Trophoblast cell (in vitro differentiated cells and primary cell): ENCODE measurements around the gene AXIN2.

Experiments
- DNase-seq, 2 donors: peaks; one replicate each; pipeline ENCODE4 v3.0.0-alpha.2; 2016
- H2AFZ ChIP-seq: 2 replicates; pipeline ENCODE4 v1.6.1; 2013; ENCODE audit warnings: low read length, moderate library complexity, mild to moderate bottlenecking; ENCODE audit not compliant: insufficient read depth, poor library complexity
- H2AK5ac ChIP-seq: 2 replicates; pipeline ENCODE4 v1.6.1; 2013; ENCODE audit warnings: mild to moderate bottlenecking, low read length
- H2BK120ac ChIP-seq: 2 replicates; pipeline ENCODE4 v1.6.1; 2013; ENCODE audit warnings: low read length, mild to moderate bottlenecking, moderate library complexity; ENCODE audit not compliant: insufficient read depth, poor library complexity
- H2BK12ac ChIP-seq: 2 replicates; pipeline ENCODE4 v1.6.1; 2013; ENCODE audit warnings: mild to moderate bottlenecking, low read length, moderate library complexity
- H2BK5ac ChIP-seq: 2 replicates; pipeline ENCODE4 v1.6.1; 2013; ENCODE audit warnings: low read length, low read depth, moderate library complexity, mild to moderate bottlenecking; ENCODE audit not compliant: poor library complexity
- H3K14ac ChIP-seq: 2 replicates; pipeline ENCODE4 v1.6.1; 2013; ENCODE audit warnings: mild to moderate bottlenecking, low read length
- H3K18ac ChIP-seq: 2 replicates; pipeline ENCODE4 v1.6.1; 2013; ENCODE audit warnings: mild to moderate bottlenecking, low read length
- H3K23ac ChIP-seq: 2 replicates; pipeline ENCODE4 v1.6.1; 2013; ENCODE audit warnings: low read length
- H3K27ac ChIP-seq: 2 replicates; pipeline ENCODE4 v1.5.1; 2013; ENCODE audit warnings: low read depth, mild to moderate bottlenecking, inconsistent platforms, low read length, moderate library complexity
- H3K27me3 ChIP-seq: 2 replicates; pipeline ENCODE4 v1.6.1; 2013; ENCODE audit warnings: inconsistent platforms, mild to moderate bottlenecking, low read length, moderate library complexity; ENCODE audit not compliant: insufficient read depth
- H3K36me3 ChIP-seq, 2 experiments: 1 replicate in 1 of 2; 2 replicates in 1 of 2; pipeline ENCODE4 v1.6.1; 2013; ENCODE audit warnings: low read length in 2 of 2, mild to moderate bottlenecking in 2 of 2, moderate library complexity in 1 of 2; ENCODE audit not compliant: insufficient read depth in 2 of 2, control insufficient read depth in 1 of 2
- H3K4ac ChIP-seq: 2 replicates; pipeline ENCODE4 v1.6.1; 2013; ENCODE audit warnings: low read depth, mild to moderate bottlenecking, low read length, moderate library complexity
- H3K4me1 ChIP-seq, 2 experiments: 1 replicate in 1 of 2; 2 replicates in 1 of 2; pipeline ENCODE4 v1.6.1; 2013; ENCODE audit warnings: low read length in 2 of 2, mild to moderate bottlenecking in 2 of 2, moderate library complexity in 1 of 2; ENCODE audit not compliant: insufficient read depth in 2 of 2, control insufficient read depth in 1 of 2
- H3K4me2 ChIP-seq: 2 replicates; pipeline ENCODE4 v1.6.1; 2013; ENCODE audit warnings: inconsistent platforms, mild to moderate bottlenecking, low read length, moderate library complexity
- H3K4me3 ChIP-seq: 2 replicates; pipeline ENCODE4 v1.5.1; 2013; ENCODE audit warnings: mild to moderate bottlenecking, low read depth, low read length, inconsistent platforms
- H3K79me1 ChIP-seq: one replicate; pipeline ENCODE4 v1.6.1; 2013; ENCODE audit warnings: low read length
- H3K79me2 ChIP-seq: 2 replicates; pipeline ENCODE4 v1.6.1; 2013; ENCODE audit warnings: low read length, mild to moderate bottlenecking; ENCODE audit not compliant: control insufficient read depth, insufficient read depth, poor library complexity
- H3K9ac ChIP-seq: 2 replicates; pipeline ENCODE4 v1.6.1; 2013; ENCODE audit warnings: mild to moderate bottlenecking, low read length
- H3K9me3 ChIP-seq: 2 replicates; pipeline ENCODE4 v1.6.1; 2013; ENCODE audit warnings: low read depth, mild to moderate bottlenecking, control low read depth, inconsistent platforms, low read length; ENCODE audit not compliant: insufficient read depth
- H4K12ac ChIP-seq: 2 replicates; pipeline ENCODE4 v1.6.1; 2013; ENCODE audit warnings: low read depth, mild to moderate bottlenecking, low read length, moderate library complexity
- H4K8ac ChIP-seq: 2 replicates; pipeline ENCODE4 v1.6.1; 2013; ENCODE audit warnings: low read depth, mild to moderate bottlenecking, low read length, moderate library complexity
- H4K91ac ChIP-seq: one replicate; pipeline ENCODE4 v1.6.1; 2013; ENCODE audit warnings: low read depth, mild to moderate bottlenecking, low read length, moderate library complexity
- WGBS: extraction: QIAGEN DNeasy Blood & Tissue Kit; methylation state at CpG from one replicate; pipeline ENCODE4 v1.1.7; 2013; ENCODE audit warnings: missing lambda C conversion rate; ENCODE audit not compliant: insufficient read length, insufficient coverage; ENCODE audit errors: extremely low coverage; 5-methylcytosine and 5-hydroxymethylcytosine counted together

AXIN2 gene

GRCh38 chr17:65586899-65587298 lies 25.5 kb upstream of the AXIN2 start:
- H4K12ac ChIP-seq: no peak overlapping the region
- H2BK12ac ChIP-seq: no peak overlapping the region
- no peak overlapping the region for H2AK5ac ChIP-seq
- H3K9me3 ChIP-seq: no peaks in the 10 kb centered on the region
- no peaks in the 10 kb centered on the region for H3K27me3 ChIP-seq
- no peak overlapping the region for H3K18ac ChIP-seq
- H4K91ac ChIP-seq: no peak overlapping the region
- H2BK5ac ChIP-seq: no peak overlapping the region
- no peak overlapping the region for H3K9ac ChIP-seq
- no peak overlapping the region for H3K23ac ChIP-seq
- no peak for DNase-seq
- H3K4me2 ChIP-seq: no peak overlapping the region
- no peak overlapping the region for H3K4ac ChIP-seq
- no peaks in the 10 kb centered on the region for H3K79me1 ChIP-seq
- no peaks in the 10 kb centered on the region for H3K36me3 ChIP-seq
- H3K4me3 ChIP-seq: no peak overlapping the region
- no peak overlapping the region for H3K27ac ChIP-seq
- H2BK120ac ChIP-seq: no peak overlapping the region
- no peak overlapping the region for H3K14ac ChIP-seq
- WGBS: no CpG with 5 or more reads among the region's 9 CpGs
- no peak overlapping the region for H4K8ac ChIP-seq
- H3K79me2 ChIP-seq: no peaks in the 10 kb centered on the region
- no peak overlapping the region for H2AFZ ChIP-seq
- no peaks in the 10 kb centered on the region for H3K4me1 ChIP-seq

GRCh38 chr17:65584604-65585521 lies 23.4 kb upstream of the AXIN2 start:
- WGBS: no CpG with 5 or more reads among the region's 12 CpGs
- Histone ChIP-seq H3K9ac (no peak overlapping the region), H3K79me2 (no peaks in the 10 kb centered on the region), H2AFZ (no peak overlapping the region), H4K8ac (no peak overlapping the region), H3K4me1 (no peaks in the 10 kb centered on the region), H2BK120ac (no peak overlapping the region), H3K9me3 (no peaks in the 10 kb centered on the region), H4K91ac (no peak overlapping the region), H4K12ac (no peak overlapping the region), H3K79me1 (no peaks in the 10 kb centered on the region), H2BK5ac (no peak overlapping the region), H3K18ac (no peak overlapping the region), H3K27ac (no peak overlapping the region), H3K4me2 (no peak overlapping the region), H3K27me3 (no peaks in the 10 kb centered on the region), H2BK12ac (no peak overlapping the region), H3K4ac (no peak overlapping the region), H2AK5ac (no peak overlapping the region), H3K36me3 (no peaks in the 10 kb centered on the region), H3K14ac (no peak overlapping the region), H3K23ac (no peak overlapping the region), H3K4me3 (no peak overlapping the region)
- no peak for DNase-seq

GRCh38 chr17:65583921-65584603 lies 22.6 kb upstream of the AXIN2 start:
- Histone ChIP-seq H3K79me2 (no peaks in the 10 kb centered on the region), H3K4me3 (no peak overlapping the region), H3K4me1 (no peaks in the 10 kb centered on the region), H4K91ac (no peak overlapping the region), H3K4ac (no peak overlapping the region), H3K14ac (no peak overlapping the region), H2BK5ac (no peak overlapping the region), H3K18ac (no peak overlapping the region), H3K23ac (no peak overlapping the region), H3K9me3 (no peaks in the 10 kb centered on the region), H3K27me3 (no peaks in the 10 kb centered on the region), H2BK120ac (no peak overlapping the region), H2BK12ac (no peak overlapping the region), H3K4me2 (no peak overlapping the region), H2AFZ (no peak overlapping the region), H3K9ac (no peak overlapping the region), H3K27ac (no peak overlapping the region), H4K8ac (no peak overlapping the region), H2AK5ac (no peak overlapping the region), H3K36me3 (no peaks in the 10 kb centered on the region), H3K79me1 (no peaks in the 10 kb centered on the region), H4K12ac (no peak overlapping the region)
- DNase-seq: no peak
- WGBS: no CpG with 5 or more reads among the region's 10 CpGs

- no peak overlapping the region for H3K18ac ChIP-seq
- no peaks in the 10 kb centered on the region for H3K9me3 ChIP-seq
- no peak overlapping the region for H2AFZ ChIP-seq
- H2BK5ac ChIP-seq: no peak overlapping the region
- no peak overlapping the region for H3K14ac ChIP-seq
- no peak overlapping the region for H3K4ac ChIP-seq
- H2AK5ac ChIP-seq: no peak overlapping the region
- H3K79me2 ChIP-seq: no peaks in the 10 kb centered on the region
- no peak overlapping the region for H3K4me3 ChIP-seq
- no peak for DNase-seq
- no peak overlapping the region for H2BK12ac ChIP-seq
- no CpG with 5 or more reads among the region's 12 CpGs for WGBS
- no peaks in the 10 kb centered on the region for H3K36me3 ChIP-seq
- H2BK120ac ChIP-seq: no peak overlapping the region
- no peak overlapping the region for H4K12ac ChIP-seq
- no peak overlapping the region for H3K27ac ChIP-seq
- H4K91ac ChIP-seq: no peak overlapping the region
- H4K8ac ChIP-seq: no peak overlapping the region
- no peak overlapping the region for H3K23ac ChIP-seq
- no peaks in the 10 kb centered on the region for H3K79me1 ChIP-seq
- H3K4me1 ChIP-seq: peaks cover 2 to 3% of the 10 kb centered on the region in 2 experiments
- no peak overlapping the region for H3K4me2 ChIP-seq
- H3K9ac ChIP-seq: no peak overlapping the region
- no peaks in the 10 kb centered on the region for H3K27me3 ChIP-seq
Observed at GRCh38 chr17:65576939-65577338, 15.5 kb upstream of the AXIN2 start.
